D721Med (cell line): Measurements from ENCODE around the gene LIMK1.

ENCODE experiments used
- DNase-seq: peaks from one replicate; pipeline ENCODE4 v3.0.0; 2011; ENCODE audit warnings: low spot score; ENCODE audit not compliant: insufficient read length
- FAIRE-seq: peaks from 2 replicates; lab custom pipeline; 2011; peaks lifted over from hg19 to GRCh38; lab: Jason Lieb, UNC
- CTCF ChIP-seq: IDR thresholded peaks from 2 replicates; pipeline ENCODE4 v1.5.1; 2012; ENCODE audit warnings: mild to moderate bottlenecking, control low read depth; ENCODE audit not compliant: insufficient read depth; ENCODE audit errors: missing control alignments

The LIMK1 gene

GRCh38 chr7:74084722-74085578, 1.3 kb downstream of the LIMK1 start:
- DNase-seq (no peak), FAIRE-seq (no peak)
- no peak for TF ChIP-seq CTCF

GRCh38 chr7:74087791-74088453, 4.3 kb downstream of the LIMK1 start:
- DNase-seq = no peak
- no peak for TF ChIP-seq CTCF
- no peak for FAIRE-seq

- no peak for TF ChIP-seq CTCF
- DNase-seq (no peak), FAIRE-seq (no peak)
Measured at GRCh38 chr7:74092321-74092963, 8.8 kb downstream of the LIMK1 start.

- FAIRE-seq (no peak), DNase-seq (no peak)
Measured at GRCh38 chr7:74092964-74093471, 9.4 kb downstream of the LIMK1 start.

GRCh38 chr7:74093671-74094223, 10.1 kb downstream of the LIMK1 start:
- DNase-seq (no peak), FAIRE-seq (no peak)
- no peak for TF ChIP-seq CTCF

More at GRCh38 chr7:74092964-74093471, 9.4 kb downstream of the LIMK1 start:
- no peak for TF ChIP-seq CTCF

- DNase-seq (no peak), FAIRE-seq (no peak)
- TF ChIP-seq CTCF = no peak
Measured at GRCh38 chr7:74094224-74095101, 10.9 kb downstream of the LIMK1 start.
